Eye (tissue), 1 donor: ENCODE data around the gene RNF187.

Experiments used
- DNase-seq: peaks from one replicate; pipeline ENCODE4 v3.0.0-alpha.2; 2015

RNF187 gene

GRCh38 chr1:228511546-228512445 is 24.6 kb downstream of the RNF187 start:
- DNase-seq, result no peak

- no peak for DNase-seq
Observed at GRCh38 chr1:228512781-228513198, 25.6 kb downstream of the RNF187 start.

- DNase-seq, result no peak
Observed at GRCh38 chr1:228513236-228513900, 26.2 kb downstream of the RNF187 start.

GRCh38 chr1:228514421-228514820 is 27.2 kb downstream of the RNF187 start:
- no peak for DNase-seq

- peak; percentile 72 for DNase-seq
Observed at GRCh38 chr1:228515200-228515834, 28.1 kb downstream of the RNF187 start.

- no peak for DNase-seq
Observed at GRCh38 chr1:228517655-228518054, 30.5 kb downstream of the RNF187 start.

- no peak for DNase-seq
Observed at GRCh38 chr1:228527596-228527995, 40.4 kb downstream of the RNF187 start.

GRCh38 chr1:228528612-228529011 is 41.4 kb downstream of the RNF187 start:
- DNase-seq, result no peak

GRCh38 chr1:228530086-228530758 is 43.0 kb downstream of the RNF187 start:
- no peak for DNase-seq

- no peak for DNase-seq
Observed at GRCh38 chr1:228530951-228531731, 44.0 kb downstream of the RNF187 start.

GRCh38 chr1:228538831-228539230 is 51.6 kb downstream of the RNF187 start:
- no peak for DNase-seq

- DNase-seq, result no peak
Observed at GRCh38 chr1:228540161-228540917, 53.2 kb downstream of the RNF187 start.

- no peak for DNase-seq
Observed at GRCh38 chr1:228541725-228542124, 54.5 kb downstream of the RNF187 start.

GRCh38 chr1:228542376-228542775 is 55.2 kb downstream of the RNF187 start:
- no peak for DNase-seq

GRCh38 chr1:228542981-228543380 is 55.8 kb downstream of the RNF187 start:
- no peak for DNase-seq

GRCh38 chr1:228543396-228543795 is 56.2 kb downstream of the RNF187 start:
- DNase-seq, result no peak

GRCh38 chr1:228544021-228544850 is 57.1 kb downstream of the RNF187 start:
- no peak for DNase-seq

- no peak for DNase-seq
Observed at GRCh38 chr1:228544921-228545591, 57.9 kb downstream of the RNF187 start.
